Upper lobe of left lung (tissue), 4 donors: ENCODE results near the gene TRHDE.

Source experiments
- EP300 ChIP-seq, 4 donors: sonication (generic); formaldehyde crosslinking; IDR thresholded peaks; one replicate each; pipeline ENCODE4 v1.5.1; 2017; ENCODE audit warnings: antibody characterized with exemption in 4 of 4, control low read depth in 2 of 4
- POLR2A ChIP-seq, 4 donors: fragments of 450-650 bp; IDR thresholded peaks; one replicate each; pipeline ENCODE4 v1.5.1; 2016 to 2017; ENCODE audit warnings: antibody characterized with exemption in 4 of 4, mild to moderate bottlenecking in 2 of 4
- TF ChIP-seq, protein P1 (sequence below), 6 experiments: fragments of 450-650 bp in 4 of 6; fragments of 200-600 bp in 2 of 6; sonication (generic) in 2 of 6; IDR thresholded peaks; one replicate each; pipeline ENCODE4 v1.5.1; 2016 to 2019; ENCODE audit warnings: antibody characterized with exemption in 6 of 6

DNA sequence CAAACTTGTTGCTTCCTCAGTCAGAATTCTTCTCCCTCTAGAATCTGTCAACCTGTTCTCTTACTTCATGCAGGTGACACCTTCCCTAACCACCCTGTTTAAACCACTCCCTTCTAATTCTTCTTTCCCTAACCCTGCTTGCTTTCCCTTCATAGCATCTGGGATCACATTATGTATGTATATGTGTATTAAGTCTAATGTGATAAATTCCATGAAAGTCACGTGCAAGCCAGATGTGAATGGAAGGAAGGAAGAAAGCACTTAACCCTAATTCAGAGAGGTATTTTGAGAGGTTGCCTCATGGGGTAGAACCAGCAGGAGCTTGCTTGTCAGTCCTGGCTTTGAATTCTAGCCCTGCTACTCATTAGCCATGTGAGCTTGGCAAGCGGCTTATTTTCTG, 340.0 kb downstream of the TRHDE start:
- TF ChIP-seq, protein P1, sequence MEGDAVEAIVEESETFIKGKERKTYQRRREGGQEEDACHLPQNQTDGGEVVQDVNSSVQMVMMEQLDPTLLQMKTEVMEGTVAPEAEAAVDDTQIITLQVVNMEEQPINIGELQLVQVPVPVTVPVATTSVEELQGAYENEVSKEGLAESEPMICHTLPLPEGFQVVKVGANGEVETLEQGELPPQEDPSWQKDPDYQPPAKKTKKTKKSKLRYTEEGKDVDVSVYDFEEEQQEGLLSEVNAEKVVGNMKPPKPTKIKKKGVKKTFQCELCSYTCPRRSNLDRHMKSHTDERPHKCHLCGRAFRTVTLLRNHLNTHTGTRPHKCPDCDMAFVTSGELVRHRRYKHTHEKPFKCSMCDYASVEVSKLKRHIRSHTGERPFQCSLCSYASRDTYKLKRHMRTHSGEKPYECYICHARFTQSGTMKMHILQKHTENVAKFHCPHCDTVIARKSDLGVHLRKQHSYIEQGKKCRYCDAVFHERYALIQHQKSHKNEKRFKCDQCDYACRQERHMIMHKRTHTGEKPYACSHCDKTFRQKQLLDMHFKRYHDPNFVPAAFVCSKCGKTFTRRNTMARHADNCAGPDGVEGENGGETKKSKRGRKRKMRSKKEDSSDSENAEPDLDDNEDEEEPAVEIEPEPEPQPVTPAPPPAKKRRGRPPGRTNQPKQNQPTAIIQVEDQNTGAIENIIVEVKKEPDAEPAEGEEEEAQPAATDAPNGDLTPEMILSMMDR (IDR thresholded peaks at IDR 0.05) = no peak
- TF ChIP-seq POLR2A (IDR thresholded peaks at IDR 0.05) = no peak
- no peak for TF ChIP-seq EP300 (IDR thresholded peaks at IDR 0.05)
